ENCODE measurements around the gene FES. TPM values are rescaled to one million over a fixed set of nuclear protein-coding genes. Genes with fewer than 3 reads are reported as not detected.

FES gene
- polyA plus RNA-seq, 1 donor, result 12.6 TPM

- no peak for DNase-seq (ENCODE audit: low read depth)
Observed at GRCh38 chr15:90929246-90930019, 45.1 kb downstream of the FES start.

GRCh38 chr15:90930861-90931574 lies 46.7 kb downstream of the FES start:
- no peak for DNase-seq (ENCODE audit: low read depth)

DNA sequence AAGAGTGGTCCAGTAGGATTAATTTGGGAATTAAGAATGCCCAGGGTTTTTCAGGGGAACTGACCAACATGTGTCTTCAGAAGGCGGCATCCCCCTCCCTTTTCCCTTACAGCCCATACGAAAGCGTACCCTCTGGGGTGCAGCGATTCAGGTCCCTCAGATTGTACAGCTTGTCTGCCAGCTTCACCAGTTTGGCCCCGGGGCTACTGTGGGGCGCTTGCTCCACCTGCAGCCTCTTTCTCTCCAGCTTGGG lies 47.2 kb downstream of the FES start:
- DNase-seq (ENCODE audit: low read depth), result no peak

GRCh38 chr15:90931828-90932659 lies 47.7 kb downstream of the FES start, which contains the start of gene HDDC3:
Gene HDDC3, minus strand, starts transcription at chr15:90932549. Its CDS starts 9 bp downstream, at chr15:90932540.
- DNase-seq (ENCODE audit: low read depth), result peak; percentile 55

- no peak for DNase-seq (ENCODE audit: low read depth)
Observed at GRCh38 chr15:90932660-90932991, 48.3 kb downstream of the FES start.

GRCh38 chr15:90933301-90933700 lies 49.0 kb downstream of the FES start:
- no peak for DNase-seq (ENCODE audit: low read depth)

- DNase-seq (ENCODE audit: low read depth), result no peak
Observed at GRCh38 chr15:90934256-90934948, 50.1 kb downstream of the FES start.

- DNase-seq (ENCODE audit: low read depth), result no peak
Observed at GRCh38 chr15:90934949-90935751, 50.8 kb downstream of the FES start, which contains the start of gene UNC45A. Gene UNC45A, plus strand, starts transcription at chr15:90935285. Its CDS starts 40 bp downstream, at chr15:90935325.

GRCh38 chr15:90936823-90937222 lies 52.5 kb downstream of the FES start:
- no peak for DNase-seq (ENCODE audit: low read depth)

GRCh38 chr15:90938261-90938660 lies 54.0 kb downstream of the FES start:
- DNase-seq (ENCODE audit: low read depth), result no peak

DNA sequence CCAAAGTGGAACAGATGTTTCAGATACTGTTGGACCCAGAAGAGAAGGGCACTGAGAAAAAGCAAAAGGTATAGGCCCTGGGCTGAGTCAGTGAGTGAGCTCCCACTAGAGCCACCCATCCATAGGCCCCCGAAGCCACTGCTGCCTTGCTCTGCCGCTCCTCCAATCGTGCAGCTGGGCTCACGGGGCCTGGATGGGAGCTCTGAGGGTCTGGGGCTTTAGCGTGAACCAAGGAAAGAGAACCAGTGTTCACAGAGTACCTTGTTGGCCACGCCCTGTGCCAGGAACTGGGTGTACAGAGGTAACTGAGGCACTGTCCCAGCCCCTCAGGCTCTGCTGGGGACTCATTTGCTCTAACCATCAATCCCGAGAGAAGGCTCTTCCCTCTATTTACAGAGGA lies 55.5 kb downstream of the FES start:
- no peak for DNase-seq (ENCODE audit: low read depth)

- DNase-seq (ENCODE audit: low read depth), result no peak
Observed at GRCh38 chr15:90941038-90941437, 56.7 kb downstream of the FES start.

DNA sequence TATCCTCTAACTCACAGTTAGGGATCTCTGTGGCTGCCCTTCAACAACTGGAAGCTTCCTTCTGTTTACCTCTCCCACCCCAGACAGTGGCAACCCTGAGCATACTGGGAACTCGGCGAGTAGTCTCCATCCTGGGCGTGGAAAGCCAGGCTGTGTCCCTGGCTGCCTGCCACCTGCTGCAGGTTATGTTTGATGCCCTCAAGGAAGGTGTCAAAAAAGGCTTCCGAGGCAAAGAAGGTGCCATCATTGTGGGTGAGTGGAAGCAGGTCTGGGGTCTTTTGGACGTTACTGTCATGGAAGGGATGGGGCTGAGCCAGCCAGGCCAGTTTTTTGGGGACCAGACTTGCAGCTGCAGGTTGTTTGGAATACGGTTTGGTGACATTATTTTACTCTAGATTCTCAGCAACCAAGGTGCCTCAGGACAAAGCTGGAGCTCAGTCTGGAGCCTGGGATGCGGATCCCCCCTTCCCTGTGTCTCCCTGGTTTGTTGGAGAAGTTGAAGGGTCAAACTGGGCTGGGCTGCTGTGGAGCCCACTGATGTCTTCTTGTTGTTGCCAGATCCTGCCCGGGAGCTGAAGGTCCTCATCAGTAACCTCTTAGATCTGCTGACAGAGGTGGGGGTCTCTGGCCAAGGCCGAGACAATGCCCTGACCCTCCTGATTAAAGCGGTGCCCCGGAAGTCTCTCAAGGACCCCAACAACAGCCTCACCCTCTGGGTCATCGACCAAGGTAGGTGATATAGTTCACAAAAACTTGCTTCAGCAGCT lies 58.2 kb downstream of the FES start:
- DNase-seq (ENCODE audit: low read depth), result no peak

GRCh38 chr15:90945091-90945490 lies 60.8 kb downstream of the FES start:
- no peak for DNase-seq (ENCODE audit: low read depth)

Other genes starting within 250 kb of the FES start
- gene BLM, start 167.2 kb upstream of the FES start, polyA plus RNA-seq (ENCODE audit: insufficient read length), result 4.8 TPM
- 26.7 TPM for gene FURIN, start 15.9 kb upstream of the FES start, polyA plus RNA-seq (ENCODE audit: insufficient read length)
- 34.7 TPM for gene MAN2A2, start 18.8 kb downstream of the FES start, polyA plus RNA-seq (ENCODE audit: insufficient read length)
- 11.3 TPM for gene HDDC3, start 48.0 kb downstream of the FES start, polyA plus RNA-seq (ENCODE audit: insufficient read length)
- 23.2 TPM for gene UNC45A, start 50.8 kb downstream of the FES start, polyA plus RNA-seq (ENCODE audit: insufficient read length)
- gene RCCD1, start 70.4 kb downstream of the FES start, polyA plus RNA-seq (ENCODE audit: insufficient read length), result 13.0 TPM
- gene PRC1, start 110.0 kb downstream of the FES start, polyA plus RNA-seq (ENCODE audit: insufficient read length), result 32.5 TPM
- gene VPS33B, start 138.1 kb downstream of the FES start, polyA plus RNA-seq (ENCODE audit: insufficient read length), result 10.9 TPM
- gene SV2B, start 215.8 kb downstream of the FES start, polyA plus RNA-seq (ENCODE audit: insufficient read length), result 3.0 TPM